Measurements from ENCODE around the gene PARD6G. TPM values are rescaled to one million over a fixed set of nuclear protein-coding genes. Genes with fewer than 3 reads are reported as not detected.

The PARD6G gene
- total RNA-seq, 6 experiments from 2014 or later: 0.34 to 0.66 (median 0.50) TPM

- H3K4me1 Mint-ChIP-seq (ENCODE audit: low read depth): peaks cover 19% of the 10 kb centered on the region
- TF ChIP-seq, protein P1, sequence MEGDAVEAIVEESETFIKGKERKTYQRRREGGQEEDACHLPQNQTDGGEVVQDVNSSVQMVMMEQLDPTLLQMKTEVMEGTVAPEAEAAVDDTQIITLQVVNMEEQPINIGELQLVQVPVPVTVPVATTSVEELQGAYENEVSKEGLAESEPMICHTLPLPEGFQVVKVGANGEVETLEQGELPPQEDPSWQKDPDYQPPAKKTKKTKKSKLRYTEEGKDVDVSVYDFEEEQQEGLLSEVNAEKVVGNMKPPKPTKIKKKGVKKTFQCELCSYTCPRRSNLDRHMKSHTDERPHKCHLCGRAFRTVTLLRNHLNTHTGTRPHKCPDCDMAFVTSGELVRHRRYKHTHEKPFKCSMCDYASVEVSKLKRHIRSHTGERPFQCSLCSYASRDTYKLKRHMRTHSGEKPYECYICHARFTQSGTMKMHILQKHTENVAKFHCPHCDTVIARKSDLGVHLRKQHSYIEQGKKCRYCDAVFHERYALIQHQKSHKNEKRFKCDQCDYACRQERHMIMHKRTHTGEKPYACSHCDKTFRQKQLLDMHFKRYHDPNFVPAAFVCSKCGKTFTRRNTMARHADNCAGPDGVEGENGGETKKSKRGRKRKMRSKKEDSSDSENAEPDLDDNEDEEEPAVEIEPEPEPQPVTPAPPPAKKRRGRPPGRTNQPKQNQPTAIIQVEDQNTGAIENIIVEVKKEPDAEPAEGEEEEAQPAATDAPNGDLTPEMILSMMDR (IDR thresholded peaks at IDR 0.05): no peak
Observed at GRCh38 chr18:80250740-80251364, 3.5 kb upstream of the PARD6G start.

DNA sequence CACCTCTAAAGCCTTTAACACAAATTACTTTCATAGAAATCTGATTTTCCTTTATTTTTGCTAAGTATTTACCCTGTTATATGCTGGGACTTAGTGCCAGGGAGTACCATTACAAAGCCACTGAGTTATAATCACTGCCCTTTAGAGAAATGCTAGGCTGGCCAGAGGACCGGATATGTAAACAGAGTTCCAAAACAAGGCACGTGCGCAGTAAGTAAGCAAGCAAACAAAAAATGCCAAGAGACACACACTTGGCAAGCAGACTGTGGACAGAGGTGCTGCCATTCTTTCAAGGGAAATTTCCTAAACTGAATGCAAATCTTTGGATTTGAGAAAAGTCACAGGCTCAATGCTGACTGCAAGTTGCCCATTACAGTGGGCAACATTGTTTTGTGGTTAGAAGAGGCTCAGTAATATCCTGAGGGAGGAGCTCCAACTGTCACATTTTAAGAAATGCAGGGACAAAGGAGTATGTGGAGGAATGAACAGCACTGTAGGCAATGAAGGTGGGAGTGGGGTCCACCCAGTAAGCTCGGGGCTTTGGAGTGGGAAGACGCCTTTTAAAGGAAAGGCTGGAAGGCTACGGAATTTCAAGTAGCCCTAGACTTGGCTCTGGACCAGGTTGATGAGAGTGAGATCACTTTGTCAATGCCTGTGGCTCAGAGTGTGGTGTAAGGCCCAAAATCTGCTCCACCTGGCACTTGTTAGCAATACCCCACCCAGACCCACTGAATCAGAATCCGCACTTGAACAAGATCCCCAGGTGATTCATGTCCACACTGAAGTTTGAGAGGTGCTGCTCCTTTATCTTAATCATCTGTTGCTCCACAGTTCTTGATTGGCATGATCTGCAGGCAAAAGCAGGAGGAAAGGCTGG lies 2.1 kb upstream of the PARD6G start:
- TF ChIP-seq, protein P1 (IDR thresholded peaks at IDR 0.05): no peak
- H3K27me3 Mint-ChIP-seq (ENCODE audit: insufficient read depth): peaks cover 23% of the 10 kb centered on the region

More at GRCh38 chr18:80250740-80251364, 3.5 kb upstream of the PARD6G start:
- Mint-ChIP-seq H3K36me3 (ENCODE audit: low read depth) (no peaks in the 10 kb centered on the region), H3K9me3 (no peaks in the 10 kb centered on the region), H3K27ac (no peak overlapping the region), H3K27me3 (ENCODE audit: insufficient read depth) (peaks cover 13% of the 10 kb centered on the region), H3K4me3 (no peak overlapping the region)
- DNase-seq: no peak

DNA sequence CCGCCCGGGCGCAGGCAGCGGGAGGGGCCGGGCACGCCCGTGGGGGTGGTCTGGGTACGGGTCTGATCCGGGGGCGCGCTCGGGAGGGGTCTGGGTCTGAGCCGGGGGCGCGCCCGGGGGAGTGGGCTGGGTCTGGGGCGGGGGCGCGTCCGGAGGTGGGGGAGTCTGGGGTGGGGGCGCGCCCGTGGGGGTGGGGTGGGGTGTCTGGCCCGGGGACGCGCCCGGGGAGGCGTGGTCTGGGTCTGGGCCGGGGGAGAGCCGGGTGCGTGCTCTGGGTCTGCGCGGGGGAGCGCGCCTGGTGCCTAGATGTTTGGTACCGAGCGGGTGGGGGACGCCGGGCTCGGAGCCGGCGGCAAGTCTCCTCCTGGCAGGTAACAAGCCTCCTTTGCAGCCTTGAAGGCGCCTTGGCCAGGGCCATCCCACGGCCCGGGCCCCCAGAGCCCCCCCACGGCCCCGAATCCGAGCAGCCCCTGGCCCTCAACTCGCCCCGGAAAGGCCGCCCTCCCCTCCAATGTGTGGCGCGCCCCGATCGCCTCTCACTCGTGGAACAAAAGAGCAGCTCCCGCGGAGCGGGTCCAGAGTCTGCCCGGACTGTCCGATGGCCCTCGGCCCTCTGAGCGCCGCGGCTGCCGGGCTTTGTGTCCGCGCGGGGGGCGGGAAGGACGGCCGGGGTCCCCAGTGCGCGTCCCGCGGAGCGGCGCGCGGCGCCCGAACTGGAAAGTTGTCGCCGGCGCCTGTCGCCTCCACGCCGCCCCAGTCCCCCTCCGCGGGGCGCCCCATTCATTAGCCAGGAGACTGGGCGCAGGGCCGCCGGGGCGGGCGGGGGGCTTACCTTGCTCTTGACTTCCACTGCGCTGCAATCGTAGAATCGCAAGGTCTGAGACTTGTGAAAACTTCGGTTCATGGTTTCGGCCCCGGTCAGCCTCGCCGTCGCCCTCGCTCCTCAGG lies 595 bp downstream of the PARD6G start:
- Mint-ChIP-seq H3K36me3 (ENCODE audit: low read depth) (no peaks in the 10 kb centered on the region), H3K4me3 (peak overlapping the region; percentile 46), H3K27me3 (ENCODE audit: insufficient read depth) (peaks cover 26% of the 10 kb centered on the region), H3K9me3 (no peaks in the 10 kb centered on the region), H3K27ac (no peak overlapping the region), H3K4me1 (ENCODE audit: low read depth) (peaks cover 10% of the 10 kb centered on the region)
- TF ChIP-seq, protein P1 (IDR thresholded peaks at IDR 0.05): no peak
- no peak for DNase-seq

More for the DNA sequence above, 2.1 kb upstream of the PARD6G start:
- H3K4me1 Mint-ChIP-seq (ENCODE audit: low read depth): peaks cover 19% of the 10 kb centered on the region
- no peaks in the 10 kb centered on the region for H3K36me3 Mint-ChIP-seq (ENCODE audit: low read depth)
- H3K4me3 Mint-ChIP-seq: no peak overlapping the region
- H3K9me3 Mint-ChIP-seq: no peaks in the 10 kb centered on the region
- H3K27ac Mint-ChIP-seq: no peak overlapping the region
- no peak for DNase-seq

DNA sequence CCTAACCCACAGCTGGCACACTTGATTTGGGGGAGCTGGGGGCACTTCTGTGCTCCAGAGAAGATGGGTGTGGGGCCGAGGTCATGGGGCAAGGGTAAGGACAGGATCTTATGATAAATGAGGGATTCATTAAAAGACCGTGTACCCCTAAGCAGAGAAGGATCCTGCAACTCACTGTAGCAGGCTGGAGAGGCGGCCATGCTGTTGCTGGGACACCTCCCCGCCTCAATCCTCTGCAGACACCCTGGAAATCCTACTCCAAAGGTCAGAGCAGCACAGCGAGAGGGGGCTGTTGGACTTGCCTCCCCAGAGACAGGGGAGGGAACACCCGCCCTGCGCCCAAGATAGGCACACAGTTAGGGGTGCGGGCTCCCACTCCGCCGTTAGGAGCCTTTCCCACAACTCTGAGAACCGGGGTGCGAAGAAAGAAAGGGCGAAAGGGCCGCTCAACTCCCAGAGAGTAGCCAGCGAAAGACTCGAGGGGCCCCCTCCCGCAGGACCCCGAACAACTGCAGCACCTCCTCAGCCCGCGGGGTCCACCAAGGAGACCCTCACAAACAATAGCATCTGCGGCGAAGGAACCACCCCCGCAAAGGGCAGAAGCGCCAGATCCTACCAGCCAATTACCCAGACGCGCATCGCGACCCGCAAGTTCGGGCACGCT lies 1.4 kb downstream of the PARD6G start:
- H3K27me3 Mint-ChIP-seq (ENCODE audit: insufficient read depth): peaks cover 24% of the 10 kb centered on the region

More for the DNA sequence above, 1.4 kb downstream of the PARD6G start:
- H3K4me3 Mint-ChIP-seq: peak overlapping the region; percentile 56
- no peaks in the 10 kb centered on the region for H3K9me3 Mint-ChIP-seq
- H3K36me3 Mint-ChIP-seq (ENCODE audit: low read depth): no peaks in the 10 kb centered on the region
- TF ChIP-seq, protein P1 (IDR thresholded peaks at IDR 0.05): no peak
- no peak for DNase-seq
- peaks cover 8% of the 10 kb centered on the region; the same call in 1 of the 2 replicates for H3K4me1 Mint-ChIP-seq (ENCODE audit: low read depth)
- no peak overlapping the region for H3K27ac Mint-ChIP-seq
